ENCODE data around the gene WNT1. TPM values are rescaled to one million over a fixed set of nuclear protein-coding genes. Genes with fewer than 3 reads are reported as not detected.

WNT1 gene
- total RNA-seq, 2 donors from 2014 or later: not detected

GRCh38 chr12:48994224-48995085, 16.3 kb downstream of the WNT1 start:
- H3K9ac ChIP-seq (ENCODE audit: extremely low read depth, low read length, poor library complexity, severe bottlenecking): no peak overlapping the region
- no peaks in the 10 kb centered on the region for H3K9me3 ChIP-seq (ENCODE audit: control insufficient read depth, low read length)
- no peak overlapping the region for H3K27ac Mint-ChIP-seq
- H3K27ac ChIP-seq (ENCODE audit: low read depth, low read length): no peak overlapping the region
- H3K4me3 ChIP-seq (ENCODE audit: low read length): no peak overlapping the region
- H3K27me3 ChIP-seq (ENCODE audit: control insufficient read depth, insufficient read depth, low read length, poor library complexity, severe bottlenecking): peaks cover 67% of the 10 kb centered on the region
- no peak overlapping the region for H3K4me3 Mint-ChIP-seq
- 36 to 80% methylated on average over 1 to 25 of the region's 32 CpGs for WGBS, 2 experiments (ENCODE audit: insufficient coverage in 1 of 2, insufficient read length in 1 of 2)
- peaks cover 75% of the 10 kb centered on the region for H3K27me3 Mint-ChIP-seq (ENCODE audit: insufficient read depth)
- H3K4me1 Mint-ChIP-seq: peaks cover 13% of the 10 kb centered on the region
- no peak for TF ChIP-seq CTCF (conservative IDR thresholded peaks at IDR 0.05)
- peaks cover 6% of the 10 kb centered on the region for H3K4me1 ChIP-seq (ENCODE audit: control insufficient read depth, insufficient read depth, low read length)
- no peaks in the 10 kb centered on the region for H3K36me3 ChIP-seq (ENCODE audit: control insufficient read depth, insufficient read depth, low read length)
- peak; percentile 63 for DNase-seq
- no peaks in the 10 kb centered on the region for H3K9me3 Mint-ChIP-seq
- no peaks in the 10 kb centered on the region for H3K36me3 Mint-ChIP-seq (ENCODE audit: low read depth)

GRCh38 chr12:48995086-48995879, 17.2 kb downstream of the WNT1 start:
- peak; percentile 99 for DNase-seq
- Mint-ChIP-seq H3K36me3 (ENCODE audit: low read depth) (no peaks in the 10 kb centered on the region), H3K27me3 (ENCODE audit: insufficient read depth) (peaks cover 80% of the 10 kb centered on the region), H3K4me1 (peaks cover 19% of the 10 kb centered on the region), H3K27ac (no peak overlapping the region), H3K4me3 (no peak overlapping the region), H3K9me3 (no peaks in the 10 kb centered on the region)
- H3K27ac ChIP-seq (ENCODE audit: low read depth, low read length): no peak overlapping the region
- whole genome bisulfite sequencing, 2 experiments (ENCODE audit: insufficient coverage in 1 of 2, insufficient read length in 1 of 2): 8 to 13% methylated on average over 17 to 32 of the region's 32 CpGs
- TF ChIP-seq CTCF (conservative IDR thresholded peaks at IDR 0.05): peak; percentile 79
- no peaks in the 10 kb centered on the region for H3K9me3 ChIP-seq (ENCODE audit: control insufficient read depth, low read length)
- H3K27me3 ChIP-seq (ENCODE audit: control insufficient read depth, insufficient read depth, low read length, poor library complexity, severe bottlenecking): peaks cover 71% of the 10 kb centered on the region
- no peak overlapping the region for H3K9ac ChIP-seq (ENCODE audit: extremely low read depth, low read length, poor library complexity, severe bottlenecking)
- no peak overlapping the region for H3K4me3 ChIP-seq (ENCODE audit: low read length)
- no peaks in the 10 kb centered on the region for H3K36me3 ChIP-seq (ENCODE audit: control insufficient read depth, insufficient read depth, low read length)
- H3K4me1 ChIP-seq (ENCODE audit: control insufficient read depth, insufficient read depth, low read length): peaks cover 10% of the 10 kb centered on the region

GRCh38 chr12:48996794-48997718, 18.9 kb downstream of the WNT1 start:
- H3K27me3 ChIP-seq (ENCODE audit: control insufficient read depth, insufficient read depth, low read length, poor library complexity, severe bottlenecking): peaks cover 84% of the 10 kb centered on the region
- no peak overlapping the region for H3K27ac ChIP-seq (ENCODE audit: low read depth, low read length)
- Mint-ChIP-seq H3K4me1 (peaks cover 15% of the 10 kb centered on the region), H3K4me3 (peak overlapping the region; percentile 49), H3K36me3 (ENCODE audit: low read depth) (peaks cover 5% of the 10 kb centered on the region), H3K27ac (no peak overlapping the region), H3K27me3 (ENCODE audit: insufficient read depth) (peaks cover 84% of the 10 kb centered on the region), H3K9me3 (no peaks in the 10 kb centered on the region)
- 6 to 8% methylated on average over 34 to 71 of the region's 71 CpGs for WGBS, 2 experiments (ENCODE audit: insufficient coverage in 1 of 2, insufficient read length in 1 of 2)
- peak; percentile 97 for DNase-seq
- no peaks in the 10 kb centered on the region for H3K36me3 ChIP-seq (ENCODE audit: control insufficient read depth, insufficient read depth, low read length)
- peaks cover 10% of the 10 kb centered on the region for H3K4me1 ChIP-seq (ENCODE audit: control insufficient read depth, insufficient read depth, low read length)
- no peaks in the 10 kb centered on the region for H3K9me3 ChIP-seq (ENCODE audit: control insufficient read depth, low read length)
- no peak overlapping the region for H3K9ac ChIP-seq (ENCODE audit: extremely low read depth, low read length, poor library complexity, severe bottlenecking)
- TF ChIP-seq CTCF (conservative IDR thresholded peaks at IDR 0.05): peak; percentile 85
- peak overlapping the region; percentile 73 for H3K4me3 ChIP-seq (ENCODE audit: low read length)

Data from endodermal cell (in vitro differentiated cells).